Transverse colon (tissue), 4 donors: ENCODE measurements around the gene INPP5J. TPM values are rescaled to one million over a fixed set of nuclear protein-coding genes. Genes with fewer than 3 reads are reported as not detected.

Source experiments
- DNase-seq: peaks from one replicate; pipeline ENCODE4 v3.0.0-alpha.2; 2019
- H3K27ac ChIP-seq, 4 donors: fragments of 200-600 bp; sonication (generic); 2 replicates each; pipeline ENCODE4 v1.5.1; 2016 to 2018; ENCODE audit warnings: inconsistent platforms in 4 of 4
- H3K27me3 ChIP-seq: fragments of 200-600 bp; sonication (generic); 2 replicates; pipeline ENCODE4 v1.5.1; 2017; ENCODE audit warnings: inconsistent platforms
- H3K36me3 ChIP-seq, 4 donors: fragments of 200-600 bp; sonication (generic); 2 replicates each; pipeline ENCODE4 v1.5.1; 2017 to 2019; ENCODE audit warnings: inconsistent platforms in 4 of 4
- H3K4me1 ChIP-seq, 4 donors: fragments of 200-600 bp; sonication (generic); 2 replicates each; pipeline ENCODE4 v1.5.1; 2017 to 2020; ENCODE audit warnings: inconsistent platforms in 4 of 4
- H3K4me3 ChIP-seq, 4 donors: fragments of 200-600 bp; sonication (generic); 1 replicate in 1 of 4; 2 replicates in 3 of 4; pipeline versions ENCODE4 v1.5.1 to v1.6.1; 2017 to 2019; ENCODE audit warnings: inconsistent platforms in 4 of 4
- H3K9me3 ChIP-seq, 2 donors: fragments of 200-600 bp; sonication (generic); 2 replicates each; pipeline ENCODE4 v1.5.1; 2017 to 2019; ENCODE audit warnings: inconsistent platforms in 2 of 2
- EP300 ChIP-seq: sonication (generic); formaldehyde crosslinking; IDR thresholded peaks from one replicate; pipeline ENCODE4 v1.6.1; 2017; ENCODE audit warnings: antibody characterized with exemption, low read depth
- POLR2A ChIP-seq: fragments of 450-650 bp; IDR thresholded peaks from one replicate; pipeline ENCODE4 v1.6.1; 2016; ENCODE audit warnings: antibody characterized with exemption, mild to moderate bottlenecking, moderate library complexity
- POLR2AphosphoS5 ChIP-seq, 3 donors: sonication (generic); formaldehyde crosslinking; IDR thresholded peaks; one replicate each; pipeline ENCODE4 v1.6.1; 2016; ENCODE audit warnings: antibody characterized with exemption in 3 of 3
- WGBS, 2 donors: methylation state at CpG; one replicate each; pipeline ENCODE4 v1.1.5; 2018; ENCODE audit warnings: low coverage in 1 of 2; 5-methylcytosine and 5-hydroxymethylcytosine counted together
- in situ Hi-C, 4 donors: fragments of 200-750 bp; cut with MboI; loops; one replicate each; pipeline versions ENCODE4 v1.15.0 to v1.15.1; 2017; ENCODE audit warnings: low sequenced_read_pairs in 3 of 4, low pct_ligation_motif_present in 1 of 4, low pct_unique_long_range_greater_than_20kb in 1 of 4
- intact Hi-C: fragments of 100-400 bp; cut with DNase I; formaldehyde crosslinking; loops from one replicate; pipeline ENCODE4 v1.15.1; 2023; ENCODE audit warnings: low total_unique reads
- total RNA-seq, 4 donors: library from RNA; depleted of rRNA; stranded (reverse); fragments of >200 nt; gene quantifications; one replicate each; pipeline ENCODE4 v1.1.0, GENCODE V29; 2016
- TF ChIP-seq, protein P1 (sequence below), 5 experiments: fragments of 200-600 bp in 3 of 5; fragments of 450-650 bp in 2 of 5; sonication (generic) in 3 of 5; IDR thresholded peaks; 1 replicate in 2 of 5; 2 replicates in 3 of 5; pipeline ENCODE4 v1.5.1; 2016 to 2017; ENCODE audit warnings: antibody characterized with exemption in 5 of 5, inconsistent platforms in 3 of 5, mild to moderate bottlenecking in 2 of 5, moderate library complexity in 1 of 5

INPP5J gene
- total RNA-seq, 4 donors from 2014 or later: 22.4 to 51.2 (median 30.8) TPM

DNA sequence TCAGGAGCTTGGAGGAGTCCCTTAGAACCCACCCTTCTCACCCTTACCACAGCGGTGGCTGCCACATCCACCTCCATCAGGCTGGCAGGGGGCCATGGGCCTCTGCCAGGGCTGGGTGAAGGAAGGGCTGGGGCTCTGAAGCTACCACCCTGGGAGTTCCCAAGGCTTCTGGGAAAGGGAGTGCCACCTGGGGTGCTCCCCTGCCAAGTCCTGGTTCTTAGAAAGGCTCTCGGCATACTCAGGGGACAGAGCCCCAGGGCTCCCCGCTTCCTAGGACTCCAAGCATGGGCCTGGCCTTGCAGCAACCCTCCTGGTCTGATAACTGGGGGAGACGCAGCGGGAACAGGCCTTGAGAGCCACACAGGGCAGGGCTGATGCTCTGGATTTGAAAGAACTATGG is 18.0 kb downstream of the INPP5J start:
- DNase-seq: no peak
- Histone ChIP-seq H3K4me1 (no peaks in the 10 kb centered on the region), H3K36me3 (no peaks in the 10 kb centered on the region), H3K27me3 (peaks cover 3% of the 10 kb centered on the region), H3K9me3 (no peaks in the 10 kb centered on the region), H3K4me3 (no peak overlapping the region), H3K27ac (no peak overlapping the region)
- intact Hi-C loops (no loop called here), in situ Hi-C loops (no loop called here)
- 58% methylated on average over 5 of the region's 5 CpGs; no CpG with 5 or more reads in 1 of the 2 donors for WGBS, 2 donors
- TF ChIP-seq POLR2A: no peak
- TF ChIP-seq POLR2AphosphoS5 (IDR thresholded peaks at IDR 0.05): no peak
- TF ChIP-seq EP300: no peak
- TF ChIP-seq, protein P1, sequence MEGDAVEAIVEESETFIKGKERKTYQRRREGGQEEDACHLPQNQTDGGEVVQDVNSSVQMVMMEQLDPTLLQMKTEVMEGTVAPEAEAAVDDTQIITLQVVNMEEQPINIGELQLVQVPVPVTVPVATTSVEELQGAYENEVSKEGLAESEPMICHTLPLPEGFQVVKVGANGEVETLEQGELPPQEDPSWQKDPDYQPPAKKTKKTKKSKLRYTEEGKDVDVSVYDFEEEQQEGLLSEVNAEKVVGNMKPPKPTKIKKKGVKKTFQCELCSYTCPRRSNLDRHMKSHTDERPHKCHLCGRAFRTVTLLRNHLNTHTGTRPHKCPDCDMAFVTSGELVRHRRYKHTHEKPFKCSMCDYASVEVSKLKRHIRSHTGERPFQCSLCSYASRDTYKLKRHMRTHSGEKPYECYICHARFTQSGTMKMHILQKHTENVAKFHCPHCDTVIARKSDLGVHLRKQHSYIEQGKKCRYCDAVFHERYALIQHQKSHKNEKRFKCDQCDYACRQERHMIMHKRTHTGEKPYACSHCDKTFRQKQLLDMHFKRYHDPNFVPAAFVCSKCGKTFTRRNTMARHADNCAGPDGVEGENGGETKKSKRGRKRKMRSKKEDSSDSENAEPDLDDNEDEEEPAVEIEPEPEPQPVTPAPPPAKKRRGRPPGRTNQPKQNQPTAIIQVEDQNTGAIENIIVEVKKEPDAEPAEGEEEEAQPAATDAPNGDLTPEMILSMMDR (IDR thresholded peaks at IDR 0.05): no peak

DNA sequence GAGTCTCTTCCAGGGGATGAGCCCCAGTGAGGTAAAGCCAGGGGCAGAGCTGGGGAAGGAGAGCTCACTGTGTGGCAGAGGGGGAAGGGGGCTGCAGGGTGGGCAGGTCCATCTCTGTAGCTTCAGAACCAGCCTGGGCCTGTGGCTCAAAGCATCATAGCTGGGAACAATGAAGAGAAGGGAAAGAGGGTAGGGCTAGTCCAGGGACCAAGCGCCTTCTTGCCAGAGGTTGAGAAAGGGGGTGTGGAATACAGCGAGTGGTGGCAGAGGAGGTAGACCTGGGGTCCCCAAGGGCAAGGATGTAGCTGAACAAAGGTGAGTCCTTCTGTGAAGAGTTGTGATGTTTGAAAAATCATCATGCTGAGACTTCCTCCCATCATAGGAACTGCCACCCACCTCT is 18.8 kb downstream of the INPP5J start:
- H3K27me3 ChIP-seq: peaks cover 3% of the 10 kb centered on the region
- H3K36me3 ChIP-seq: no peaks in the 10 kb centered on the region
- peaks cover 0 to under 1% of the 10 kb centered on the region in 2 donors for H3K9me3 ChIP-seq
- in situ Hi-C loops: no loop called here
- DNase-seq: no peak
- H3K4me3 ChIP-seq: no peak overlapping the region
- 88% methylated on average over 2 of the region's 2 CpGs; no CpG with 5 or more reads in 1 of the 2 donors for WGBS, 2 donors
- TF ChIP-seq, protein P1 (IDR thresholded peaks at IDR 0.05): no peak
- TF ChIP-seq POLR2A: no peak
- no peak for TF ChIP-seq POLR2AphosphoS5 (IDR thresholded peaks at IDR 0.05)
- no peak for TF ChIP-seq EP300
- no peaks in the 10 kb centered on the region for H3K4me1 ChIP-seq
- intact Hi-C loops: no loop called here
- H3K27ac ChIP-seq: no peak overlapping the region

DNA sequence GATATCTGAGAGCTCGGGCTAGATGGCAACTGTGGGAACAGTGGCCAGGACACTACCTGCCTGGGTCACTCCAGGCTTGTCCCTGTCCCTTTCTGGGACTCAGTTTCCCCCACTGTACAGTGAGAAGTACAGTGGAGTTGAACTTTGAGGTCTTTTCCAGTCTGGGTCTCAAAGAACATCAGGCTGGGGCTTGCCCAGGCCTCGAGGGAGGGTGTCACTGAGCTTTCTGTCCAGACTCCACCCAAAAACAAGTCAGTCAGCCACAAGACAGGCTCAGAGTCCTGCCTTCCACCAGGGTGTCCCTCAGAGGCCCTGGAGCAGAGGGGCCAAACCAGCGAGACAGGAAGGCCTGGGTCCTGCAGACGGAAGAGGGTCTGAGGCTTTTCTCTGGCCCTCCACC is 19.5 kb downstream of the INPP5J start:
- intact Hi-C loops: no loop called here
- H3K36me3 ChIP-seq: no peaks in the 10 kb centered on the region
- 75% methylated on average over 4 of the region's 4 CpGs; no CpG with 5 or more reads in 1 of the 2 donors for WGBS, 2 donors
- peaks cover 3% of the 10 kb centered on the region for H3K27me3 ChIP-seq
- H3K4me1 ChIP-seq: no peaks in the 10 kb centered on the region
- H3K9me3 ChIP-seq: peaks cover 0 to 7% of the 10 kb centered on the region in 2 donors
- TF ChIP-seq, protein P1 (IDR thresholded peaks at IDR 0.05): no peak
- no peak for TF ChIP-seq POLR2A
- TF ChIP-seq EP300: no peak
- TF ChIP-seq POLR2AphosphoS5 (IDR thresholded peaks at IDR 0.05): no peak
- no peak overlapping the region for H3K4me3 ChIP-seq
- H3K27ac ChIP-seq: no peak overlapping the region
- no peak for DNase-seq
- in situ Hi-C loops: no loop called here

DNA sequence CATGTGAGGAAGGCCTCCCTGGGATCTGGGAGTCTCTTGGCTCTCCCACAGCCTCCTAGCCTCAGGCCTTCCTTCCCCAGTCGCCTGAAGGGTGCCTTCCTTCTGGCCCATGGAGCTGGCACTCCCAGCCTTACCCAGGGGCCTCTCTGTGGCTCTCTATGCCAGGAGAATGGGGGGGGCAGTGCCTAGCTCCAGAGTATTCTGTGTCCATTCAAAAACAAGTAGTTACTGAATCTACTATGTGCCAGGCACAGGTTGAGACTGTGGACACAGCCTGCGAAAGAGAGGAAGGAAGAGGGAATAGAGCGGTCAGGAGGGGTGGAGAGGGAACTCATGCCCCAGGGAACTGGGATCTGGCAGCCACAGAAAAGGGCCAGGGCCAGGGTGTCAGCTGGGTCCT is 20.3 kb downstream of the INPP5J start:
- Histone ChIP-seq H3K4me3 (no peak overlapping the region), H3K9me3 (peaks cover 0 to 8% of the 10 kb centered on the region in 2 donors), H3K27ac (no peak overlapping the region), H3K36me3 (no peaks in the 10 kb centered on the region), H3K27me3 (peaks cover 3% of the 10 kb centered on the region), H3K4me1 (no peaks in the 10 kb centered on the region)
- WGBS, 2 donors: 70 to 90% methylated on average over 3 of the region's 3 CpGs
- TF ChIP-seq, protein P1 (IDR thresholded peaks at IDR 0.05): no peak
- TF ChIP-seq POLR2A (no peak), EP300 (no peak), POLR2AphosphoS5 (IDR thresholded peaks at IDR 0.05) (no peak)
- no peak for DNase-seq
- intact Hi-C loops: no loop called here
- in situ Hi-C loops: no loop called here
